ENCODE data around the gene HYAL3. TPM values are rescaled to one million over a fixed set of nuclear protein-coding genes. Genes with fewer than 3 reads are reported as not detected.
A peak's percentile ranks its signal among the peaks of the same experiment; 100 is the strongest.

HYAL3 gene
- total RNA-seq, 1 experiment from 2014 or later, result 10.3 TPM

DNA sequence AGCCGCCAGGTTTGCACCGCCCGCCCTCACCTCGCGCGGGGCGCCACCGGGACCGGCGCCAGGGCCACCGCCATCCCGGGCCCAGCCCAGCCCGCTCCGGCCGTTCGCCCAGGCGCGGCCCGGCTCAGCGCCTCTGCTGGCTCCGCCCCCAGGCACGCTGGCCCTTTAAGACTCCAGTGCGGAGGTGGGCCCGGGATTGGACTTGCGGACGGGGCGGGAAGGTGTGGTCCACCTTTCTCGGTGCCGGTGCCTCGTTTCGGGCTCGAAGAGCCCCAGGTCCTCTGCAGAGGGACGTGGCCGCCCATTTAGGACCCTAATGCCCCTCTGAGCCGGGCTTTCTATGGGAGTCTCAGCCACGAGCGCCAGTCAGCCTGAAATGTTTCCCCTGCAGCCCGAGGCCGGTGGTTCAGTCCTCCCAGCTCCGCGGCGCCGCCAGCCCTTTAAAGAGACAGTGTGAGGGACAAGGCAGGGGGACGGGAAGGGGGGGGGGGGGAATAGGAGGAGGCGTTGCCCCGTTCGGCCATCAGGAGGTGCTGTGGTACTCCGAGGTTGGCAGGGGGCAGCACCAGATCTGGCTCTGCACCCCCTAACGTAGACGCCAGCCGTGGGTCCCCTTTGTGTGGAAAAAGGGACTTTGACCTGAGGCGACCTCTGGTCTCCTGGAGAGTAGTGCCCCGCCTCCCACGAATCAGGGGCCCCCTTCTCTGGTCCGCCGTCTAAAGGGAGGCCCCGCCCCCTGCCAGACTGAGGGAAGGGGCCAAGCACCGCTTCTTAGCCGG, 22.3 kb upstream of the HYAL3 start (continued):
- TF ChIP-seq, protein P1, sequence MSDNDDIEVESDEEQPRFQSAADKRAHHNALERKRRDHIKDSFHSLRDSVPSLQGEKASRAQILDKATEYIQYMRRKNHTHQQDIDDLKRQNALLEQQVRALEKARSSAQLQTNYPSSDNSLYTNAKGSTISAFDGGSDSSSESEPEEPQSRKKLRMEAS (IDR thresholded peaks at IDR 0.05), result no peak
- TF ChIP-seq JUND (IDR thresholded peaks at IDR 0.05) (no peak), POLR2AphosphoS5 (IDR thresholded peaks at IDR 0.05; ENCODE audit: low read depth, low read length) (peak; percentile 80)

DNA sequence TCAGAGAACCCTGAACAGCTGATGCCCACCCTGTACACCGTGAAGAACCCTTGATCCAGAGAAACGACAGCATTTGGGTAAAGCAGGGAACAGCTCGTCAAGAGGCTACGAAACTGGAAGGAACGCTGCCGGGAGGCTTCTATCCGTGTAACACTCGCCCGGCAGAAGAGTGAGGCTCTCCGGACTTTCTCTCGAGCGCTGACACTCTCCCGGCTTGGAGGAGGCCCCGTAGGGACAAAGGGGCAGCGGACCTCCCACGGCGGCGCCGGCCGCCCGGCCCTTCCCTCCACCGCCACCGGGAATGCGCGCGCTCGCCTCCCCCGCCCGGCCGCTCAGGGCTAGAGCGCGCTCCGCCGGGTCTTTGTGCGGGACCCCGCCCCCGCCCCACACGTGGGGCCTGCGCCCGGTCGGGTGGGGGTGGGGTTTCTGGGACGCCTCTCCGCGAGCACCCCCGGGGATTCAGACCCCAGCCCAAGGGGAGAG, 21.7 kb upstream of the HYAL3 start:
- no peaks in the 10 kb centered on the region for H3K9me2 ChIP-seq (ENCODE audit: insufficient read depth)
- TF ChIP-seq ZNF274 (IDR thresholded peaks at IDR 0.05; ENCODE audit: low read depth, low read length), result no peak
- no peak for TF ChIP-seq FOSL1 (IDR thresholded peaks at IDR 0.05; ENCODE audit: low read depth)
- no peak for TF ChIP-seq EGR1 (IDR thresholded peaks at IDR 0.05; ENCODE audit: low read depth)
- no peak for TF ChIP-seq CEBPB (IDR thresholded peaks at IDR 0.05; ENCODE audit: low read depth)
- TF ChIP-seq RAD21 (IDR thresholded peaks at IDR 0.05; ENCODE audit: low read depth), result no peak
- TF ChIP-seq EZH2phosphoT487 (IDR thresholded peaks at IDR 0.05; ENCODE audit: borderline replicate concordance), result no peak
- TF ChIP-seq JUND (IDR thresholded peaks at IDR 0.05), result no peak
- TF ChIP-seq, protein P2, sequence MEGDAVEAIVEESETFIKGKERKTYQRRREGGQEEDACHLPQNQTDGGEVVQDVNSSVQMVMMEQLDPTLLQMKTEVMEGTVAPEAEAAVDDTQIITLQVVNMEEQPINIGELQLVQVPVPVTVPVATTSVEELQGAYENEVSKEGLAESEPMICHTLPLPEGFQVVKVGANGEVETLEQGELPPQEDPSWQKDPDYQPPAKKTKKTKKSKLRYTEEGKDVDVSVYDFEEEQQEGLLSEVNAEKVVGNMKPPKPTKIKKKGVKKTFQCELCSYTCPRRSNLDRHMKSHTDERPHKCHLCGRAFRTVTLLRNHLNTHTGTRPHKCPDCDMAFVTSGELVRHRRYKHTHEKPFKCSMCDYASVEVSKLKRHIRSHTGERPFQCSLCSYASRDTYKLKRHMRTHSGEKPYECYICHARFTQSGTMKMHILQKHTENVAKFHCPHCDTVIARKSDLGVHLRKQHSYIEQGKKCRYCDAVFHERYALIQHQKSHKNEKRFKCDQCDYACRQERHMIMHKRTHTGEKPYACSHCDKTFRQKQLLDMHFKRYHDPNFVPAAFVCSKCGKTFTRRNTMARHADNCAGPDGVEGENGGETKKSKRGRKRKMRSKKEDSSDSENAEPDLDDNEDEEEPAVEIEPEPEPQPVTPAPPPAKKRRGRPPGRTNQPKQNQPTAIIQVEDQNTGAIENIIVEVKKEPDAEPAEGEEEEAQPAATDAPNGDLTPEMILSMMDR (IDR thresholded peaks at IDR 0.05 in 2 of 3, conservative IDR thresholded peaks at IDR 0.05 in 1 of 3; ENCODE audit: borderline replicate concordance in 1 of 3, insufficient read depth in 1 of 3, low read depth in 2 of 3, low read length in 2 of 3), result no peak
- TF ChIP-seq ELF1 (IDR thresholded peaks at IDR 0.05; ENCODE audit: borderline replicate concordance, low read depth), result no peak
- H3K79me2 ChIP-seq (ENCODE audit: insufficient read depth, low read length), result peaks cover 47% of the 10 kb centered on the region
- peaks cover 56 to 83% of the 10 kb centered on the region in 2 experiments for H3K4me1 ChIP-seq (ENCODE audit: control insufficient read depth in 1 of 2, insufficient read depth in 2 of 2, low read length in 2 of 2)
- H3K27ac ChIP-seq (ENCODE audit: low read depth, low read length), result peak overlapping the region; percentile 93
- DNase-seq (ENCODE audit: low read depth, low spot score) (no peak), ATAC-seq (peak; percentile 43)
- peak overlapping the region; percentile 92 for H3K4me2 ChIP-seq (ENCODE audit: low read length)
- no peaks in the 10 kb centered on the region for H3K9me3 ChIP-seq (ENCODE audit: control insufficient read depth in 1 of 2, insufficient read depth in 1 of 2, low read depth in 1 of 2, low read length in 2 of 2)
- H3K9ac ChIP-seq (ENCODE audit: low read length), result peak overlapping the region; percentile 88
- H2AFZ ChIP-seq (ENCODE audit: low read depth, low read length, poor library complexity, severe bottlenecking), result no peak overlapping the region
- ChIA-PET CTCF (interaction anchor here (0.6 to 1.4 kb wide), 12 partner anchors 15 to 1291 kb away, joined by 3 to 11 read pairs (median 4); partner anchors contain the start of genes HYAL1, HYAL3, IFRD2 and NAA80), POLR2A (interaction anchor here (0.6 to 1.9 kb wide), 2 partner anchors 29 to 182 kb away, joined by 3 to 4 read pairs; partner anchors contain the start of gene IFRD2), RAD21 (ENCODE audit: low non-redundant PET in 1 of 2, low total read pairs in 2 of 2, uncharacterized antibody in 2 of 2, unreplicated experiment in 2 of 2) (interaction anchor here (0.7 to 1.7 kb wide), 3 partner anchors 21 to 60 kb away, joined by 4 to 5 read pairs (median 4); partner anchors contain the start of genes HYAL3 (in 1 of the 2), IFRD2 (in 1 of the 2) and NAA80 (in 1 of the 2))
- H3K4me3 ChIP-seq (replicated peaks in 1 of 2; ENCODE audit: low read depth in 1 of 2, low read length in 2 of 2), result peak overlapping the region; percentile 64 to 92
- H3K36me3 ChIP-seq (ENCODE audit: control insufficient read depth in 1 of 2, insufficient read depth in 2 of 2, low read length in 2 of 2), result peaks cover 9 to 27% of the 10 kb centered on the region in 2 experiments; a peak in 2 of 4 replicates
- no peaks in the 10 kb centered on the region for H4K20me1 ChIP-seq (ENCODE audit: insufficient read depth)
- no peaks in the 10 kb centered on the region for H3K27me3 ChIP-seq (ENCODE audit: insufficient read depth, low read length)
- intact Hi-C loops (cut with micrococcal nuclease), result no loop called here
- BruUV-seq (replicated peaks), result no TSS peak

Data from HCT116 (cell line).